ENCODE results near the gene SH2D1B. TPM values are rescaled to one million over a fixed set of nuclear protein-coding genes. Genes with fewer than 3 reads are reported as not detected.

Gene SH2D1B
- total and polyA plus RNA-seq, 2 donors (not counting 1 experiment from before 2014, with no cell fraction given), result 0.15 TPM

GRCh38 chr1:162361349-162361748, 50.6 kb downstream of the SH2D1B start:
- Histone ChIP-seq H3K9ac (ENCODE audit: low read length) (no peak overlapping the region), H3K36me3 (replicated peaks in 1 of 2; ENCODE audit: control extremely low read depth in 1 of 2, control insufficient read depth in 1 of 2, extremely low read depth in 1 of 2, insufficient read depth in 2 of 2, low read length in 1 of 2) (no peaks in the 10 kb centered on the region), H4K20me1 (ENCODE audit: control insufficient read depth, insufficient read depth, low read length, poor library complexity, severe bottlenecking) (no peaks in the 10 kb centered on the region), H3K4me1 (ENCODE audit: control insufficient read depth in 2 of 2, insufficient read depth in 2 of 2, low read length in 2 of 2) (no peaks in the 10 kb centered on the region), H3K9me3 (ENCODE audit: control extremely low read depth in 1 of 3, control insufficient read depth in 2 of 3, insufficient read depth in 1 of 3, low read length in 2 of 3) (no peaks in the 10 kb centered on the region), H2AFZ (ENCODE audit: insufficient read depth, low read depth, low read length, poor library complexity, severe bottlenecking) (no peak overlapping the region), H3K27me3 (replicated peaks in 1 of 4; ENCODE audit: control extremely low read depth in 1 of 4, control insufficient read depth in 3 of 4, insufficient read depth in 4 of 4, low read length in 3 of 4) (no peaks in the 10 kb centered on the region), H3K27ac (ENCODE audit: low read length in 2 of 2) (no peak overlapping the region), H3K4me3 (ENCODE audit: control extremely low read depth in 1 of 5, extremely low read depth in 1 of 5, insufficient read depth in 1 of 5, low read depth in 2 of 5, low read length in 4 of 5) (no peak overlapping the region), H3K4me2 (replicated peaks; ENCODE audit: low read depth, low read length, poor library complexity, severe bottlenecking) (no peak overlapping the region), H3K79me2 (ENCODE audit: control insufficient read depth, insufficient read depth, low read length) (no peaks in the 10 kb centered on the region)
- DNase-seq (no peak), ATAC-seq (ENCODE audit: low read depth) (no peak)
- Mint-ChIP-seq H3K4me3 (no peak overlapping the region), H3K9me3 (ENCODE audit: insufficient read depth) (no peaks in the 10 kb centered on the region), H3K27me3 (peaks cover 33% of the 10 kb centered on the region), H3K4me1 (peaks cover 5% of the 10 kb centered on the region), H3K27ac (no peak overlapping the region)
- ChIA-PET POLR2A (no interaction called here), CTCF (no interaction called here)
- TF ChIP-seq CTCF (IDR thresholded peaks at IDR 0.05) (no peak), EZH2 (IDR thresholded peaks at IDR 0.05; ENCODE audit: borderline replicate concordance, insufficient read depth, low read depth, low read length, poor library complexity, severe bottlenecking) (no peak)
- intact Hi-C loops (cut with micrococcal nuclease), result no loop called here
- 92% methylated on average over 5 of the region's 5 CpGs for WGBS (ENCODE audit: insufficient coverage)

GRCh38 chr1:162360874-162361260, 51.1 kb downstream of the SH2D1B start:
- WGBS (ENCODE audit: insufficient coverage), result 100% methylated on average over 1 of the region's 4 CpGs
- Histone ChIP-seq H4K20me1 (ENCODE audit: control insufficient read depth, insufficient read depth, low read length, poor library complexity, severe bottlenecking) (no peaks in the 10 kb centered on the region), H3K27me3 (replicated peaks in 1 of 4; ENCODE audit: control extremely low read depth in 1 of 4, control insufficient read depth in 3 of 4, insufficient read depth in 4 of 4, low read length in 3 of 4) (no peaks in the 10 kb centered on the region), H3K4me2 (replicated peaks; ENCODE audit: low read depth, low read length, poor library complexity, severe bottlenecking) (no peak overlapping the region), H3K36me3 (replicated peaks in 1 of 2; ENCODE audit: control extremely low read depth in 1 of 2, control insufficient read depth in 1 of 2, extremely low read depth in 1 of 2, insufficient read depth in 2 of 2, low read length in 1 of 2) (no peaks in the 10 kb centered on the region), H3K79me2 (ENCODE audit: control insufficient read depth, insufficient read depth, low read length) (no peaks in the 10 kb centered on the region), H3K9ac (ENCODE audit: low read length) (no peak overlapping the region), H3K27ac (ENCODE audit: low read length in 2 of 2) (no peak overlapping the region), H3K4me1 (ENCODE audit: control insufficient read depth in 2 of 2, insufficient read depth in 2 of 2, low read length in 2 of 2) (no peaks in the 10 kb centered on the region), H3K4me3 (ENCODE audit: control extremely low read depth in 1 of 5, extremely low read depth in 1 of 5, insufficient read depth in 1 of 5, low read depth in 2 of 5, low read length in 4 of 5) (no peak overlapping the region), H2AFZ (ENCODE audit: insufficient read depth, low read depth, low read length, poor library complexity, severe bottlenecking) (no peak overlapping the region), H3K9me3 (ENCODE audit: control extremely low read depth in 1 of 3, control insufficient read depth in 2 of 3, insufficient read depth in 1 of 3, low read length in 2 of 3) (no peaks in the 10 kb centered on the region)
- intact Hi-C loops (cut with micrococcal nuclease), result no loop called here
- peaks cover 29% of the 10 kb centered on the region for H3K27me3 Mint-ChIP-seq
- DNase-seq (no peak), ATAC-seq (ENCODE audit: low read depth) (no peak)
- peaks cover 5% of the 10 kb centered on the region for H3K4me1 Mint-ChIP-seq
- H3K4me3 Mint-ChIP-seq, result no peak overlapping the region
- H3K27ac Mint-ChIP-seq, result no peak overlapping the region
- H3K9me3 Mint-ChIP-seq (ENCODE audit: insufficient read depth), result no peaks in the 10 kb centered on the region
- POLR2A ChIA-PET, result no interaction called here
- CTCF ChIA-PET, result no interaction called here
- TF ChIP-seq EZH2 (IDR thresholded peaks at IDR 0.05; ENCODE audit: borderline replicate concordance, insufficient read depth, low read depth, low read length, poor library complexity, severe bottlenecking) (no peak), CTCF (IDR thresholded peaks at IDR 0.05) (no peak)

Data from B cell (primary cell).